Panc1 (cell line): ENCODE results near the gene WT1. TPM values are rescaled to one million over a fixed set of nuclear protein-coding genes. Genes with fewer than 3 reads are reported as not detected.

Experiments
- ATAC-seq: fragments of 200-7000 bp; cut with Tn5 transposase; 2 replicates; pipeline ENCODE4 v1.9.1; 2020; ENCODE audit warnings: mild to moderate bottlenecking, moderate library complexity
- BruUV-seq: library from RNA; stranded (reverse); fragments of 400-500 nt; replicated peaks from 2 replicates; lab custom pipeline; 2021; lab: Mats Ljungman, UMichigan
- CTCF ChIA-PET: fragments of 300-600 bp; sonication (Branson Sonifier 250); formaldehyde crosslinking; loops from one replicate; lab custom pipeline; 2022; ENCODE audit warnings: antibody characterized with exemption; lab: Charles Lee
- POLR2A ChIA-PET: fragments of 300-600 bp; sonication (Branson Sonifier 250); formaldehyde crosslinking; loops from one replicate; lab custom pipeline; 2022; ENCODE audit warnings: antibody characterized with exemption; lab: Charles Lee
- DNase-seq: peaks from one replicate; pipeline ENCODE4 v3.0.0-alpha.2; 2010; ENCODE audit warnings: low read depth, low spot score
- H3K27ac ChIP-seq: 2 replicates; pipeline ENCODE4 v1.5.1; 2011; ENCODE audit warnings: mild to moderate bottlenecking, low read length, inconsistent platforms
- H3K27me3 ChIP-seq: fragments of 200-500 bp; sonication (Bioruptor generic); 2 replicates; pipeline ENCODE4 v1.6.0; 2014; ENCODE audit warnings: low read length, inconsistent platforms; ENCODE audit not compliant: control insufficient read depth, insufficient read depth
- H3K36me3 ChIP-seq: fragments of 200-500 bp; sonication (Bioruptor generic); 2 replicates; pipeline ENCODE4 v1.5.1; 2014; ENCODE audit warnings: inconsistent platforms, mild to moderate bottlenecking, low read length, moderate library complexity; ENCODE audit not compliant: control insufficient read depth, insufficient read depth
- H3K4me1 ChIP-seq: 2 replicates; pipeline ENCODE4 v1.5.1; 2011; ENCODE audit warnings: inconsistent platforms, mild to moderate bottlenecking, low read length, moderate library complexity; ENCODE audit not compliant: control insufficient read depth, insufficient read depth
- H3K4me3 ChIP-seq, 2 experiments: 2 replicates each; pipeline ENCODE4 v1.5.1; 2011 to 2012; ENCODE audit warnings: low read depth in 2 of 2, low read length in 2 of 2, mild to moderate bottlenecking in 2 of 2, inconsistent platforms in 1 of 2, moderate library complexity in 1 of 2
- H3K9me3 ChIP-seq: fragments of 200-500 bp; sonication (Bioruptor generic); 2 replicates; pipeline ENCODE4 v1.5.1; 2014; ENCODE audit warnings: low read depth, mild to moderate bottlenecking, inconsistent platforms, low read length, moderate library complexity; ENCODE audit not compliant: control insufficient read depth, insufficient read depth
- CTCF ChIP-seq: fragments of 450-650 bp; IDR thresholded peaks from 2 replicates; pipeline ENCODE4 v1.5.1; 2017; ENCODE audit warnings: mild to moderate bottlenecking
- POLR2AphosphoS5 ChIP-seq: IDR thresholded peaks from 2 replicates; pipeline ENCODE4 v1.6.1; 2012; ENCODE audit warnings: mild to moderate bottlenecking, low read depth, low read length, moderate library complexity
- SIN3A ChIP-seq: IDR thresholded peaks from 2 replicates; pipeline ENCODE4 v1.6.1; 2012; ENCODE audit warnings: low read depth, mild to moderate bottlenecking, low read length, moderate library complexity, borderline replicate concordance; ENCODE audit not compliant: insufficient read depth
- TCF7L2 ChIP-seq: IDR thresholded peaks from 2 replicates; pipeline ENCODE4 v1.6.1; 2011; ENCODE audit warnings: mild to moderate bottlenecking, low read depth, low read length, inconsistent platforms
- in situ Hi-C: cut with HindIII; loops from 2 replicates; pipeline ENCODE4 v1.10.0; 2016; ENCODE audit warnings: low sequenced_read_pairs, low pct_unique_long_range_greater_than_20kb
- intact Hi-C: fragments of 100-400 bp; cut with micrococcal nuclease; formaldehyde crosslinking; loops from one replicate; pipeline ENCODE4 v1.10.0; 2022; ENCODE audit not compliant: unreplicated experiment
- total RNA-seq: library from RNA; stranded (reverse); gene quantifications from one replicate; pipeline ENCODE4 v1.2.1, GENCODE V29; 2021; ENCODE audit not compliant: unreplicated experiment
- TF ChIP-seq, protein P1 (sequence below), 2 experiments: IDR thresholded peaks; 2 replicates each; pipeline ENCODE4 v1.6.1; 2011 to 2012; ENCODE audit warnings: low read depth in 2 of 2, control low read depth in 1 of 2, low read length in 1 of 2, mild to moderate bottlenecking in 1 of 2, moderate library complexity in 1 of 2; ENCODE audit not compliant: insufficient read depth in 1 of 2

WT1 gene
- total RNA-seq, 1 experiment from 2014 or later: 15.9 TPM

- no TSS peak for BruUV-seq
- H3K27me3 ChIP-seq: no peaks in the 10 kb centered on the region
- TF ChIP-seq, protein P1, sequence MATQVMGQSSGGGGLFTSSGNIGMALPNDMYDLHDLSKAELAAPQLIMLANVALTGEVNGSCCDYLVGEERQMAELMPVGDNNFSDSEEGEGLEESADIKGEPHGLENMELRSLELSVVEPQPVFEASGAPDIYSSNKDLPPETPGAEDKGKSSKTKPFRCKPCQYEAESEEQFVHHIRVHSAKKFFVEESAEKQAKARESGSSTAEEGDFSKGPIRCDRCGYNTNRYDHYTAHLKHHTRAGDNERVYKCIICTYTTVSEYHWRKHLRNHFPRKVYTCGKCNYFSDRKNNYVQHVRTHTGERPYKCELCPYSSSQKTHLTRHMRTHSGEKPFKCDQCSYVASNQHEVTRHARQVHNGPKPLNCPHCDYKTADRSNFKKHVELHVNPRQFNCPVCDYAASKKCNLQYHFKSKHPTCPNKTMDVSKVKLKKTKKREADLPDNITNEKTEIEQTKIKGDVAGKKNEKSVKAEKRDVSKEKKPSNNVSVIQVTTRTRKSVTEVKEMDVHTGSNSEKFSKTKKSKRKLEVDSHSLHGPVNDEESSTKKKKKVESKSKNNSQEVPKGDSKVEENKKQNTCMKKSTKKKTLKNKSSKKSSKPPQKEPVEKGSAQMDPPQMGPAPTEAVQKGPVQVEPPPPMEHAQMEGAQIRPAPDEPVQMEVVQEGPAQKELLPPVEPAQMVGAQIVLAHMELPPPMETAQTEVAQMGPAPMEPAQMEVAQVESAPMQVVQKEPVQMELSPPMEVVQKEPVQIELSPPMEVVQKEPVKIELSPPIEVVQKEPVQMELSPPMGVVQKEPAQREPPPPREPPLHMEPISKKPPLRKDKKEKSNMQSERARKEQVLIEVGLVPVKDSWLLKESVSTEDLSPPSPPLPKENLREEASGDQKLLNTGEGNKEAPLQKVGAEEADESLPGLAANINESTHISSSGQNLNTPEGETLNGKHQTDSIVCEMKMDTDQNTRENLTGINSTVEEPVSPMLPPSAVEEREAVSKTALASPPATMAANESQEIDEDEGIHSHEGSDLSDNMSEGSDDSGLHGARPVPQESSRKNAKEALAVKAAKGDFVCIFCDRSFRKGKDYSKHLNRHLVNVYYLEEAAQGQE (IDR thresholded peaks at IDR 0.05; ENCODE audit: insufficient read depth in 1 of 2, low read depth in 2 of 2, low read length in 1 of 2): no peak
- no peak for TF ChIP-seq POLR2AphosphoS5
- TF ChIP-seq CTCF: no peak
- no peak for TF ChIP-seq SIN3A
- no peak for TF ChIP-seq TCF7L2
- intact Hi-C loops (no loop called here), in situ Hi-C loops (no loop called here)
- no peak overlapping the region for H3K4me3 ChIP-seq
- H3K4me1 ChIP-seq: no peaks in the 10 kb centered on the region
- ATAC-seq: no peak
- ChIA-PET CTCF (interaction anchor here (0.6 kb wide), 1 partner anchor 26 kb away, joined by 5 read pairs; no protein-coding TSS in a partner anchor), POLR2A (no interaction called here)
- no peaks in the 10 kb centered on the region for H3K36me3 ChIP-seq
- no peak for DNase-seq
- H3K9me3 ChIP-seq: no peaks in the 10 kb centered on the region
- H3K27ac ChIP-seq: no peak overlapping the region
Observed at GRCh38 chr11:32451808-32452207, 16.5 kb upstream of the WT1 start.

DNA sequence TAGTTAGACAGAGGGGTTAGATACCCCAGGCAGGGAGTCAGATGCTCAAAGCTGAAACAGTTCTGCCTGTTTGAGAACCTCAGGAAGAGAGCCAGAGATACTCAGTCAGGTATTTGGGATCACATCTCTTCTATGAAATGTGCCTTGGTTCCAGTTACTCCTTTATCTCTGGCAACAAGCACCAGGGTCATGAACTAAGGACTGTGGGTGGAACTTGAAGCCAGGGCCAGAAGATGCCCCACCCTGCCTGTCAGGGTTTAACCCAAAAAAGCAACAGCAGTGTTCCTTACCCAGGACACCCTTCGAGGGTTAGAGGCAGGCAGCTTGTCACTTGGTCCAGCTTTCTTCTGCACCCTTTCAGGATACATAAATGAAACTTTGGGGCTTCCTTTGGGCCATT lies 15.0 kb upstream of the WT1 start:
- in situ Hi-C loops: no loop called here
- no peaks in the 10 kb centered on the region for H3K27me3 ChIP-seq
- no peaks in the 10 kb centered on the region for H3K36me3 ChIP-seq
- H3K4me3 ChIP-seq: no peak overlapping the region
- no peak for TF ChIP-seq CTCF
- TF ChIP-seq TCF7L2: no peak
- TF ChIP-seq, protein P1 (IDR thresholded peaks at IDR 0.05; ENCODE audit: insufficient read depth in 1 of 2, low read depth in 2 of 2, low read length in 1 of 2): no peak
- TF ChIP-seq POLR2AphosphoS5: no peak
- intact Hi-C loops: no loop called here
- H3K27ac ChIP-seq: no peak overlapping the region
- no TSS peak for BruUV-seq
- DNase-seq: no peak
- H3K9me3 ChIP-seq: no peaks in the 10 kb centered on the region
- CTCF ChIA-PET: interaction anchor here (1.1 kb wide), 1 partner anchor 127 kb away, joined by 6 read pairs; no protein-coding TSS in a partner anchor
- ATAC-seq: no peak
- POLR2A ChIA-PET: no interaction called here
- H3K4me1 ChIP-seq: no peaks in the 10 kb centered on the region
